Middle frontal gyrus (tissue), 1 donor: ENCODE measurements around the gene FILIP1L.

ENCODE experiments used
- DNase-seq: peaks from one replicate; pipeline ENCODE4 v3.0.0-alpha.2; 2015; ENCODE audit warnings: low spot score; ENCODE audit errors: extremely low spot score

FILIP1L gene

GRCh38 chr3:100125161-100125938 is 11.0 kb upstream of the FILIP1L start:
- DNase-seq: no peak

GRCh38 chr3:100124201-100124761 is 10.0 kb upstream of the FILIP1L start:
- no peak for DNase-seq

- no peak for DNase-seq
These were observed 8.8 kb upstream of the FILIP1L start for GRCh38 chr3:100123112-100123511.

- DNase-seq: no peak
These were observed 8.0 kb upstream of the FILIP1L start for GRCh38 chr3:100122321-100122720.

- no peak for DNase-seq
These were observed 6.4 kb upstream of the FILIP1L start for GRCh38 chr3:100120693-100121092.

- DNase-seq: no peak
These were observed 5.7 kb upstream of the FILIP1L start for GRCh38 chr3:100120012-100120411.

GRCh38 chr3:100117093-100117492 is 2.8 kb upstream of the FILIP1L start:
- DNase-seq: no peak

- DNase-seq: no peak
These were observed 433 bp downstream of the FILIP1L start for GRCh38 chr3:100113723-100114412.

- DNase-seq: no peak
These were observed 2.6 kb downstream of the FILIP1L start for GRCh38 chr3:100111728-100112127.

- no peak for DNase-seq
These were observed 4.1 kb downstream of the FILIP1L start for GRCh38 chr3:100110162-100110561.

GRCh38 chr3:100108464-100109079 is 5.7 kb downstream of the FILIP1L start:
- DNase-seq: no peak

GRCh38 chr3:100107221-100107814 is 7.0 kb downstream of the FILIP1L start:
- DNase-seq: no peak

- DNase-seq: no peak
These were observed 7.7 kb downstream of the FILIP1L start for GRCh38 chr3:100106531-100107141.

GRCh38 chr3:100106094-100106493 is 8.2 kb downstream of the FILIP1L start:
- no peak for DNase-seq

GRCh38 chr3:100105501-100105900 is 8.8 kb downstream of the FILIP1L start:
- no peak for DNase-seq

- DNase-seq: no peak
These were observed 9.4 kb downstream of the FILIP1L start for GRCh38 chr3:100104817-100105413.

- no peak for DNase-seq
These were observed 9.9 kb downstream of the FILIP1L start for GRCh38 chr3:100104442-100104798.

- no peak for DNase-seq
These were observed 10.5 kb downstream of the FILIP1L start for GRCh38 chr3:100103558-100104441.

- DNase-seq: no peak
These were observed 11.5 kb downstream of the FILIP1L start for GRCh38 chr3:100102757-100103156.

- DNase-seq: no peak
These were observed 13.9 kb downstream of the FILIP1L start for GRCh38 chr3:100100425-100100824.
